Measurements from ENCODE around the gene TCTN3. TPM values are rescaled to one million over a fixed set of nuclear protein-coding genes. Genes with fewer than 3 reads are reported as not detected.
A peak's percentile ranks its signal among the peaks of the same experiment; 100 is the strongest.

Gene TCTN3
- total and polyA plus RNA-seq, 2 of the 13 experiments (the other 11 are each of a cell fraction or from before 2014, with no cell fraction given) = 53.3 to 60.0 TPM

DNA sequence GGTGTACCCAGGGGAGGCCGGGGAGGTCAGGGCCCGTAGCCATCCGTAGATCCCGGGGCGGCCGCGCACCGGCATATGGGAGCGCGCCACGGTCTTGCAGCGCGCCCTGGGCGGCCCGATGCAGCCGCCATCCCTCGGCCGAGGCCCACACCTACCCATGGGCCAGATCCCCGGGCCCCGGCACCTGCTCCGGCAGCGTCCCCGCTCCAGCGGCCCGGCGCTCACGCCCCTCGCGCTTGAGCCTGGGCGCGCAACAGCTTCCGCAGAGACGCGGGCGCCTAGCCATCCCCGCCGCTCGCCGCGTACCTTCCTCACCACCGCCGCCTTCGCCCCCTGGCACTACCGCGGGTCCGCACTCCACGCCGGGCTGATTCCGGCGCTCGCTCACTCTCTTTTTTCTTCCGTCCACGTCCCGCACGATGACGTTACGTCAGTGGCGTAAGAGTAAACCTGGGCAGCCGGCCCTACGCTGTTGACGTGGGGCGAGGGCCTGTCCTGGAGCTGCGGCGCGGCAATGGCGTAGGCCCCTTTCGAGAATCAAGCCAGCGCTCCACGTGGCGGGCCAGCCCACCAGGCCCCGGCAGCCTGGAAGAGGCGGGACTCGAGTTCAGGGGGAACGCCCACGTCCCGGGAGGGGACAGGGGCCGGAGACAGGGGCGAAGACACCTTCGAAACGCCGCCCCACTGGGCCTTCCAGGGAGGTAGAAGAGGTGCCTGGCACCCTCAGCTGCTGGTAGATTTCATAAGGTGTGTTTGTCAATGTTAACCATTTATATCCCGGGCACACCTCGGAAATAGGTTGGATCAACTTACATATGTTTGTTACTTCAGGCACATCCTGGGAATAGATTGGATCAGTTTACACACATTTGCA is 37.2 kb downstream of the TCTN3 start, which contains the start of gene ALDH18A1 (continued):
- TF ChIP-seq, protein P1, sequence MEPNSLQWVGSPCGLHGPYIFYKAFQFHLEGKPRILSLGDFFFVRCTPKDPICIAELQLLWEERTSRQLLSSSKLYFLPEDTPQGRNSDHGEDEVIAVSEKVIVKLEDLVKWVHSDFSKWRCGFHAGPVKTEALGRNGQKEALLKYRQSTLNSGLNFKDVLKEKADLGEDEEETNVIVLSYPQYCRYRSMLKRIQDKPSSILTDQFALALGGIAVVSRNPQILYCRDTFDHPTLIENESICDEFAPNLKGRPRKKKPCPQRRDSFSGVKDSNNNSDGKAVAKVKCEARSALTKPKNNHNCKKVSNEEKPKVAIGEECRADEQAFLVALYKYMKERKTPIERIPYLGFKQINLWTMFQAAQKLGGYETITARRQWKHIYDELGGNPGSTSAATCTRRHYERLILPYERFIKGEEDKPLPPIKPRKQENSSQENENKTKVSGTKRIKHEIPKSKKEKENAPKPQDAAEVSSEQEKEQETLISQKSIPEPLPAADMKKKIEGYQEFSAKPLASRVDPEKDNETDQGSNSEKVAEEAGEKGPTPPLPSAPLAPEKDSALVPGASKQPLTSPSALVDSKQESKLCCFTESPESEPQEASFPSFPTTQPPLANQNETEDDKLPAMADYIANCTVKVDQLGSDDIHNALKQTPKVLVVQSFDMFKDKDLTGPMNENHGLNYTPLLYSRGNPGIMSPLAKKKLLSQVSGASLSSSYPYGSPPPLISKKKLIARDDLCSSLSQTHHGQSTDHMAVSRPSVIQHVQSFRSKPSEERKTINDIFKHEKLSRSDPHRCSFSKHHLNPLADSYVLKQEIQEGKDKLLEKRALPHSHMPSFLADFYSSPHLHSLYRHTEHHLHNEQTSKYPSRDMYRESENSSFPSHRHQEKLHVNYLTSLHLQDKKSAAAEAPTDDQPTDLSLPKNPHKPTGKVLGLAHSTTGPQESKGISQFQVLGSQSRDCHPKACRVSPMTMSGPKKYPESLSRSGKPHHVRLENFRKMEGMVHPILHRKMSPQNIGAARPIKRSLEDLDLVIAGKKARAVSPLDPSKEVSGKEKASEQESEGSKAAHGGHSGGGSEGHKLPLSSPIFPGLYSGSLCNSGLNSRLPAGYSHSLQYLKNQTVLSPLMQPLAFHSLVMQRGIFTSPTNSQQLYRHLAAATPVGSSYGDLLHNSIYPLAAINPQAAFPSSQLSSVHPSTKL (CRISPR knock-in tag; IDR thresholded peaks at IDR 0.05) = peak; percentile 76
- TF ChIP-seq SETDB1 (CRISPR knock-in tag; IDR thresholded peaks at IDR 0.05; ENCODE audit: borderline replicate concordance) (no peak), XRCC5 (optimal IDR thresholded peaks at IDR 0.05; ENCODE audit: low read length) (no peak), MEF2D (CRISPR knock-in tag; IDR thresholded peaks at IDR 0.05) (0 out of 2 replicates have a peak, but pooled peaks have one; percentile 40), ZNF280D (CRISPR knock-in tag; IDR thresholded peaks at IDR 0.05) (no peak), MIXL1 (CRISPR knock-in tag; IDR thresholded peaks at IDR 0.05) (peak; percentile 70), ZNF83 (CRISPR knock-in tag; IDR thresholded peaks at IDR 0.05; ENCODE audit: borderline replicate concordance) (no peak), JUNB (CRISPR knock-in tag; IDR thresholded peaks at IDR 0.05; ENCODE audit: borderline replicate concordance) (no peak), SNAPC5 (CRISPR knock-in tag; IDR thresholded peaks at IDR 0.05; ENCODE audit: borderline replicate concordance) (no peak), ZNF883 (CRISPR knock-in tag; IDR thresholded peaks at IDR 0.05; ENCODE audit: not compliant biosample characterization) (peak; percentile 71), SALL2 (CRISPR knock-in tag; IDR thresholded peaks at IDR 0.05) (no peak; the same call in 1 of the 2 replicates)
- TF ChIP-seq, protein P2, sequence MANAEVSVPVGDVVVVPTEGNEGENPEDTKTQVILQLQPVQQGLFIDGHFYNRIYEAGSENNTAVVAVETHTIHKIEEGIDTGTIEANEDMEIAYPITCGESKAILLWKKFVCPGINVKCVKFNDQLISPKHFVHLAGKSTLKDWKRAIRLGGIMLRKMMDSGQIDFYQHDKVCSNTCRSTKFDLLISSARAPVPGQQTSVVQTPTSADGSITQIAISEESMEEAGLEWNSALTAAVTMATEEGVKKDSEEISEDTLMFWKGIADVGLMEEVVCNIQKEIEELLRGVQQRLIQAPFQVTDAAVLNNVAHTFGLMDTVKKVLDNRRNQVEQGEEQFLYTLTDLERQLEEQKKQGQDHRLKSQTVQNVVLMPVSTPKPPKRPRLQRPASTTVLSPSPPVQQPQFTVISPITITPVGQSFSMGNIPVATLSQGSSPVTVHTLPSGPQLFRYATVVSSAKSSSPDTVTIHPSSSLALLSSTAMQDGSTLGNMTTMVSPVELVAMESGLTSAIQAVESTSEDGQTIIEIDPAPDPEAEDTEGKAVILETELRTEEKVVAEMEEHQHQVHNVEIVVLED (CRISPR knock-in tag; IDR thresholded peaks at IDR 0.05; ENCODE audit: borderline replicate concordance) = peak; percentile 94
- TF ChIP-seq, protein P3, sequence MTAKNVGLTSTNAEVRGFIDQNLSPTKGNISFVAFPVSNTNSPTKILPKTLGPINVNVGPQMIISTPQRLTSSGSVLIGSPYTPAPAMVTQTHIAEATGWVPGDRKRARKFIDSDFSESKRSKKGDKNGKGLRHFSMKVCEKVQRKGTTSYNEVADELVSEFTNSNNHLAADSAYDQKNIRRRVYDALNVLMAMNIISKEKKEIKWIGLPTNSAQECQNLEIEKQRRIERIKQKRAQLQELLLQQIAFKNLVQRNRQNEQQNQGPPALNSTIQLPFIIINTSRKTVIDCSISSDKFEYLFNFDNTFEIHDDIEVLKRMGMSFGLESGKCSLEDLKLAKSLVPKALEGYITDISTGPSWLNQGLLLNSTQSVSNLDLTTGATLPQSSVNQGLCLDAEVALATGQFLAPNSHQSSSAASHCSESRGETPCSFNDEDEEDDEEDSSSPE (CRISPR knock-in tag; IDR thresholded peaks at IDR 0.05) = peak; percentile 59

Measured in HepG2 (cell line).